GM19238 (cell line): ENCODE data around the gene HACD2.
"Not testable (repeated sequence)": the region's sequence is repeated elsewhere in the genome, so short reads cannot be mapped to it uniquely, and the experiment has no call there.

Experiments
- DNase-seq: peaks from one replicate; pipeline ENCODE4 v3.0.0; 2011; ENCODE audit warnings: low spot score; ENCODE audit not compliant: insufficient read length

Gene HACD2

GRCh38 chr3:123611674-123612073 lies 26.8 kb upstream of the HACD2 start:
- DNase-seq = not testable (repeated sequence)

GRCh38 chr3:123611082-123611481 lies 26.2 kb upstream of the HACD2 start:
- DNase-seq = no peak

GRCh38 chr3:123610331-123610730 lies 25.5 kb upstream of the HACD2 start:
- no peak for DNase-seq

DNA sequence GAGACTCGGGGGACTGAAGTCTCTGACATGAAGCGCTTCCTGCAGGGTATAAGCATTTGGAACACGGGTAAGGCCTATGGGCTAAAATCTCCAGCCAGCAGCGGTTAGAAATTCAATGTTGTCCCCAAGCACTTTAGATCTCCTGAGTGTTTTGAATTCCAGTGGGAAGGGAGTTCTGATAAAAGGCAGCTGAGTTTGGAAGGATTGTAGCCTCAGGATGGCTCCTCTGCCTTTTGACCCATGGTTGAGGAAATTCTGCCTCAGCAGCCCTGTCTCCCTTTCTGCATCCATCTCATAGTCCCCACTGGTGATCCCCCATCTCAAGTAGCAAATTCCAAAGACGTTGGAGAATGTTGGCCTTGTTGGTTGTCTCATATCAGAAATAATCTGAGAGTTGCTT lies 24.2 kb upstream of the HACD2 start:
- DNase-seq = no peak

DNA sequence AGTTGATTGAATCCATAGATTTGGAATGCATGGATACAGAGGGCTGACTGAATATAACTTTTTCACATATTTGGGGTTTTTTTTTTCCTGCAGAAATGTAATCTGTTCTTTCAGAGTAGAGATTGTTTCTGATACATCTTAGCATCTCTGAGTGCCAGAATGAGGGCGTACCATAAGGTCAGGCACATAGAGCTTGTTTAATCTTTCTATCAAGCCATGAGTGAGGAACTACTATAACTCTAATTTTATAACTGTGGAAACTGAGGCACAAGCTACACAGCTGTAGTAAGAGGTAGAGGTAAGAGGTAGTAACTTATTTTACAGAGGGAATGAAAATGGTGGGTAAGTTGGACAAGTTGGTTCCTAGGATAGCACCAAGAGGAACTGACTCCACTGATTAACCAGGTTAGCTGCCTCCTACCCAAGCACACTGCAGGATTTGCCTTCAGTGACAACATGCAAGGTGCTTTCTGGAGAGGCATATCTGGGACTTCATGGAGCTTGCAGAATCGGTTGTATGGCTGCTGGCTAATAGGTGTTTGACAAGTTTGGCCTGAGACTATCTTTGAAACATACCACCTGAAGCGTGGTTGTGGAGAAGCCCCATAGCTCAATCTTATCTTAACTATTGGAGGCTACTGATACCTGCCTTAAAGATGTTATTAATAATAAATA lies 23.5 kb upstream of the HACD2 start:
- no peak for DNase-seq

GRCh38 chr3:123606527-123606926 lies 21.7 kb upstream of the HACD2 start:
- DNase-seq = no peak

GRCh38 chr3:123605789-123606234 lies 21.0 kb upstream of the HACD2 start:
- DNase-seq = peak; percentile 26

- DNase-seq = not testable (repeated sequence)
Observed at GRCh38 chr3:123603153-123603552, 18.3 kb upstream of the HACD2 start.

GRCh38 chr3:123602325-123602724 lies 17.5 kb upstream of the HACD2 start:
- DNase-seq = no peak

- DNase-seq = not testable (repeated sequence)
Observed at GRCh38 chr3:123600863-123601262, 16.0 kb upstream of the HACD2 start.

DNA sequence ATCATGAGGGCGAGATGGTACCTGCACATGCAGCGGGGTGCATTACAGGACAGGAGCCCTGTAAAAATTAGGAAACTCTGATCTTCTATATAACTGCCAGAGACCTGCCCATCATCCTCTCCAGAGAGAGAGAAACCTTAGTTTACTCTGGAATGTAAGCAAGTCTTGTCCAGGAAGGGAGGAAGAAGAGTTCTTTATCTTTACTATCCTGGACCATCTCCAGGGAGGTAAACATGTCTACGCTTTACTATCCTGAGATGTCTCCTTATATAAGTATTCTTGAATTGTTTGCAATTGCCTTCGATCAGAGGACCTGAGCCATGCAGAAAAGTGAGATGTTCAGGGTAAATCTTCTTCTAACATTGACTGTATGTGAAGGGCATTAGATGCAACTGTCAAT lies 12.7 kb upstream of the HACD2 start:
- DNase-seq = no peak

- DNase-seq = no peak
Observed at GRCh38 chr3:123595396-123596180, 10.7 kb upstream of the HACD2 start.

GRCh38 chr3:123593381-123593780 lies 8.5 kb upstream of the HACD2 start:
- DNase-seq = no peak

- DNase-seq = no peak
Observed at GRCh38 chr3:123590685-123591450, 6.0 kb upstream of the HACD2 start.

DNA sequence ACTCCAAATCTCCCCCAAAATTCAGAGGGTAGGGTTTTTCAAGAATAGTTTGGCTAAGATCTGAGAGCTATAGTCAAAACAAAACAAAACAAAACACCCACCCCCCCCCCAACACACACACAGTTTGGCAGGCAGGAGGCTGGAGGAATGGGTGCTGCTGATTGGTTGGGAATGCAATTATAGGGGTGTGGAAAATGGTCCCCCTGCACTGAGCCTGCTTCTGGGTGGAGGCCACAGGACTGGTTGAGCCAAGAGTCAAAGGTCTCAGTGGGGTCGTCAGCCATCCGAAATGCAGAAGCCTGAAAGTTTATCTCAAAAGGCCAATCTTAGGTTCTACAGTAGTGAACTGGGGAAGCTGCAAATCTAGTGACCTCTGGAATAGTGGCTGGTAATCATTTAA lies 2.5 kb upstream of the HACD2 start:
- DNase-seq = no peak

GRCh38 chr3:123586968-123587367 lies 2.1 kb upstream of the HACD2 start:
- no peak for DNase-seq

GRCh38 chr3:123586131-123586530 lies 1.3 kb upstream of the HACD2 start:
- DNase-seq = no peak

DNA sequence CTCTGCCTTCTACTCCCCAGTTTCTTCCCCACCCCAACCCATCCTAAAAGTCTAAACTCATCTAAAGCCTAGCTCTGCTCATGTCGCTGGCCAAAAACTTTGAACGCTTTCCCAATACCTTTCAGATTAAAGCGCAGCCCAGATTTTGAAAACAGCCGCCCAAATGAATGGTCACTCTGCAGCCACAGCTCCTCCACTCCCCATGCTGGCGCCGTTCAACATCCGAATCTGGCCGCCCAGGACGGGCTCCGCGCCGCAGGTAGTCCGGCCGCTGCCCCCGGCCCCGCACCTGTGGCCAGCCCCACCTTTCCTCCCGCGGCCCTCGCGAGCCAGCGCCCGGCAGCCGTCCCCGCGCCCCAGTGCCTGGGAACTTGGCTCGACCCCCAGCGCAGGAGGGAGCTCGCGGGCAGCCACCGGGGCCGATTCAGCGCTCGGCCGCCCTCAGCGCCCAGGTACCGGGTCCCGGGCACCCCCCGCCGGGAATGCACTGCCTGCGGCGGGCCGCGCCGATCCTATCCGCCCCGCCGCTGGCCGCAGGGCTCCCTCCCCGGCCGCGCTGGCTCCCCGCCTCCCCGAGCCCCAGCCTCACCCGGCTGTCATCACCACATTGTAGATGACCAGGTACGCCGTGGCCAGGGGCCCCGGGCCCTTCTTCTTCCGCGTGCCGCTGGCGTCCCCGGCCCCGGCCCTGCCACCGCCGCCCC lies 417 bp downstream of the HACD2 start:
- DNase-seq = peak; percentile 23

DNA sequence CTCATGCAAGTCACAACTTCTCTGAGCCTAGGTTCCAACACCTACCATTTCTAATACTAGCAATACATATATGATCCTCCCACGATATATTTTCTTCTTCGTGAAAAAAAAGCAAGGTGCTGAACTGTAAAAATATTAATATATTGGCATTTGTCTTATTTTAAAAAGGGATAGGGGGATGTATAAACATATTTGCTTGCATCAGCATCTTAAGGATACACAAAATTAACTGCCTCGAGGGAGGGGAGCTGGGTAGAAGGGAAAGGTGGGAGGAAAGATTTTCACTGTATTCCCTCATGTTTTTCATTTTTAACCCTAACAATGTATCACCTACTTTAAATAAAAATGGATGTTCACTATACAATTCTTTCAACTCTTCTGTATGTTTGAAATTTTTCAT lies 1.3 kb downstream of the HACD2 start:
- no peak for DNase-seq

GRCh38 chr3:123582315-123582714 lies 2.5 kb downstream of the HACD2 start:
- no peak for DNase-seq

DNA sequence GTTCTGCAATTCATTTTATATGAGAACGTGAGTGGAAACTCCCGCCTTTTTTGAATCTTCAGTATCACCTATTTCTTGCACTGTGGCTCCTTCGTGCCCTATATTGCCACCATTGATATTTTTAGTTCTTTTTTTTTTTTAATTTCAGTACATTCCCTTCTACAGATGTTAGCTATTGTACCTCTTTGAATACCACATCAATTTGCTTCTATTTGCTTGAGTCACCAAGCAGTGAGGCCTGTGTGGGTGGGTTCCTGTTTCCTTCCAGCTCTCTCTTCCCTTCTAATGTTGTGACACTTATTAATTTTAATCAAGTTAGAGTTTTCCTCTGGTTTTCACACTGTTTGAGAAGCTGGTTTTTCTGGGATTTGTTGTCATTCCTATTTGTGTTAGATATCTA lies 8.7 kb downstream of the HACD2 start:
- DNase-seq = no peak

- no peak for DNase-seq
Observed at GRCh38 chr3:123571973-123572365, 12.9 kb downstream of the HACD2 start.
